NCI-H345 treated with DMSO at 0.1 percent for 48 hours (cell line): ENCODE results near the gene NEXMIF.
"Not testable (repeated sequence)": the region's sequence is repeated elsewhere in the genome, so short reads cannot be mapped to it uniquely, and the experiment has no call there.

Experiments used
- DNase-seq: peaks from one replicate; lab custom pipeline; 2025; ENCODE audit not compliant: unreplicated experiment; lab: John Stamatoyannopoulos, UW

The NEXMIF gene

GRCh38 chrX:74797338-74797887, 127.8 kb downstream of the NEXMIF start:
- DNase-seq = no peak

- DNase-seq = no peak
Measured at GRCh38 chrX:74788545-74789086, 136.6 kb downstream of the NEXMIF start.

GRCh38 chrX:74784629-74785028, 140.6 kb downstream of the NEXMIF start:
- no peak for DNase-seq

GRCh38 chrX:74781507-74782034, 143.7 kb downstream of the NEXMIF start:
- DNase-seq = no peak

GRCh38 chrX:74779175-74779574, 146.1 kb downstream of the NEXMIF start:
- DNase-seq = no peak

GRCh38 chrX:74774988-74775387, 150.3 kb downstream of the NEXMIF start:
- DNase-seq = no peak

- DNase-seq = no peak
Measured at GRCh38 chrX:74736450-74736849, 188.8 kb downstream of the NEXMIF start.

GRCh38 chrX:74705269-74705668, 220.0 kb downstream of the NEXMIF start:
- DNase-seq = no peak

GRCh38 chrX:74701343-74701742, 223.9 kb downstream of the NEXMIF start:
- DNase-seq = not testable (repeated sequence)

- no peak for DNase-seq
Measured at GRCh38 chrX:74684466-74684865, 240.8 kb downstream of the NEXMIF start.
